ENCODE measurements around the gene DCTN4. TPM values are rescaled to one million over a fixed set of nuclear protein-coding genes. Genes with fewer than 3 reads are reported as not detected.

The DCTN4 gene
- total RNA-seq, 4 donors from 2014 or later, result 49.8 to 78.6 (median 55.2) TPM

DNA sequence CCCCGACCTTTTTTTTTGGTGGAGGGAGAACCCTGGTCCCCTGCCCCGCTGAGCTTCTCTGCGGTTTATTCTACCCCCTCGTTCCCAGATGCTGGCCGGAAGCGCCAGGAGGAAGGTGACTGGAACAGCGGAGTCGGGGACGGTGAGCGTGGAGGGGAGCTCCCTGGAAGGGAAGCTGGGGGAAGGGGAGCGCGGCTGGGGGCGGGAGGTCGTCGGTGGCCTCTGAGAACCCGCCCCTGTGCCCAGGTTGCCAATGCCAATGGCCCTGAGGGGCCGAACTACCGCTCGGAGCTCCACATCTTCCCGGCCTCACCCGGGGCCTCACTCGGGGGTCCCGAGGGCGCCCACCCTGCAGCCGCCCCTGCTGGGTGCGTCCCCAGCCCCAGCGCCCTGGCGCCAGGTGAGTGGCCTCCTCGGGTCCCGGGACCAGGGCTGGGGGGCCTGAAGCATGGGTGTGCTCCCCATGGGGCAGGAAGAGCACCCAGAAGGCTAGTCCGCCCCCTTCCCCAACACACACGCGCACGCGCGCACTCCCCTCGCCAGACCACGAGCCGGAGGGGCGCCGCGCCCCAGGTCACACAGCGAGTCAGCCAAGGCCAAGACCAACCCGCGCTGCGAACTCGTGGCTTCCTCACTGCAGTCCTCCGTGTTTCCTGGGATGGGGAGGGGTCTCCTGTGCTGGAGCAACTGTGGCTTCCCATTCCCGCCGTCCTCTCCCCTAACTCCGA is 87.1 kb downstream of the DCTN4 start:
- Histone ChIP-seq H3K36me3 (no peaks in the 10 kb centered on the region), H3K9me3 (no peaks in the 10 kb centered on the region), H3K27me3 (peaks cover 12% of the 10 kb centered on the region), H3K27ac (peak overlapping the region in 3 of 4 donors; percentile 14 to 65 (median 14)), H3K4me3 (peak overlapping the region; percentile 20 to 60), H3K4me1 (peaks cover 0 to 40% (median 11%) of the 10 kb centered on the region in 3 donors)
- 20% methylated on average over 2 of the region's 51 CpGs; no CpG with 5 or more reads in 1 of the 2 donors for WGBS, 2 donors (ENCODE audit: low coverage in 1 of 2)
- ATAC-seq, result peak; percentile 3
- TF ChIP-seq CTCF (IDR thresholded peaks at IDR 0.05), result no peak
- no peak for TF ChIP-seq POLR2AphosphoS5 (IDR thresholded peaks at IDR 0.05)
- no peak for TF ChIP-seq EP300 (IDR thresholded peaks at IDR 0.05)
- TF ChIP-seq POLR2A (IDR thresholded peaks at IDR 0.05), result no peak

DNA sequence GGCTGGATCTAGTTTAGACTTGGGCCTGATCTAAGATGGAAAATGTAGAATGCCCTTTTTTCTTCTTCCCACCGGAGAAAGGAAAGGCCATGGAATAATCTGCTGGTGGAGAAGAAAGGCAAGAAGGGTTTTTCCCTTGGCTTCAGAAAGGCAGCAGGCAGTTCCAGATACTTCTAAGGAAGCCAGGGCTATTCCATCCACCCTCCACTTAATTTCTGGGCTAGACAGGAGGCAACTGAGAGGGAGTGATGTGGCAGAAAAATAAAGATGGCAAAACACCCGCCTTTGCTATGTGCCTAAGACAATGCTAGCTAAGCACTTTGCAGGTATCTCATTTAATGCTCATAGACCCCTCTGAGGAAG is 87.9 kb downstream of the DCTN4 start:
- no peaks in the 10 kb centered on the region for H3K9me3 ChIP-seq
- ATAC-seq, result no peak
- peaks cover 12% of the 10 kb centered on the region for H3K27me3 ChIP-seq
- H3K36me3 ChIP-seq, result no peaks in the 10 kb centered on the region
- TF ChIP-seq POLR2AphosphoS5 (IDR thresholded peaks at IDR 0.05) (no peak), POLR2A (IDR thresholded peaks at IDR 0.05) (no peak), CTCF (IDR thresholded peaks at IDR 0.05) (no peak), EP300 (IDR thresholded peaks at IDR 0.05) (no peak)
- no peak overlapping the region for H3K4me3 ChIP-seq
- peaks cover 0 to 40% (median 11%) of the 10 kb centered on the region in 3 donors for H3K4me1 ChIP-seq
- WGBS, 2 donors (ENCODE audit: low coverage in 1 of 2), result 31 to 62% methylated on average over 2 of the region's 2 CpGs
- no peak overlapping the region for H3K27ac ChIP-seq

DNA sequence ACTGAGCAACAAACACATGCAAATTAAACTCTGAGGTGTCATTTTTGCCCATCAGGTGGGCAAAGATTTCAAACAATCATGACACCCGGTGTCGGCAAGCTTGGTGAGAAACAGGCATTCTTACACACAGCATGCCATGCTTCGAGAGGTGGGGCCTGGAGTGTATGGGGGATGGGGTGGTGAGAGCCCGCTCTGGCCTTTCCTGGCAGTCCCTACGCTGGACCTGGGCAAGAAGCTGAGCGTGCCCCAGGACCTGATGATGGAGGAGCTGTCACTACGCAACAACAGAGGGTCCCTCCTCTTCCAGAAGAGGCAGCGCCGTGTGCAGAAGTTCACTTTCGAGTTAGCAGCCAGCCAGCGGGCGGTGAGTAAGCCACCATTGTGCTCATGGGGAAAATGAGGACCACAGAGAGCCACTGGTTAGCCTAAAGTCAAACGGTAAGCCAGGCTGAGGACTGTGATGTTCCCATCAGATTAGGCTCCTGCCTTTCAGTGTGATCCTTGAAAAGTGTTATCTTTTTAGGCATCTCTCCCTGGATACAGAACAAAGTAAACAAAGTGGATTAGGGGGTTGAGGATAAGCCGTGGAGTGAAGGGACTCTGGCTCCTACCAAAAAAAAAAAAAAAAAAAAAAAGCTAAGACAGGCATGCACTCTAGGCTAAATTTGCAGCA is 88.4 kb downstream of the DCTN4 start:
- Histone ChIP-seq H3K27ac (no peak overlapping the region), H3K4me3 (no peak overlapping the region), H3K36me3 (no peaks in the 10 kb centered on the region), H3K4me1 (peaks cover 0 to 40% (median 11%) of the 10 kb centered on the region in 3 donors), H3K9me3 (no peaks in the 10 kb centered on the region), H3K27me3 (peaks cover 12% of the 10 kb centered on the region)
- no peak for ATAC-seq
- TF ChIP-seq POLR2A (IDR thresholded peaks at IDR 0.05) (no peak), POLR2AphosphoS5 (IDR thresholded peaks at IDR 0.05) (no peak)
- 80 to 86% methylated on average over 2 to 8 of the region's 14 CpGs for WGBS, 2 donors (ENCODE audit: low coverage in 1 of 2)

GRCh38 chr5:150665044-150665443 is 93.8 kb downstream of the DCTN4 start:
- Histone ChIP-seq H3K36me3 (no peaks in the 10 kb centered on the region), H3K4me1 (peaks cover 0 to 17% (median 8%) of the 10 kb centered on the region in 3 donors), H3K27ac (no peak overlapping the region), H3K9me3 (no peaks in the 10 kb centered on the region), H3K27me3 (no peaks in the 10 kb centered on the region), H3K4me3 (no peak overlapping the region)
- TF ChIP-seq CTCF (IDR thresholded peaks at IDR 0.05) (no peak), POLR2A (IDR thresholded peaks at IDR 0.05) (no peak), EP300 (IDR thresholded peaks at IDR 0.05) (no peak), POLR2AphosphoS5 (IDR thresholded peaks at IDR 0.05) (no peak)
- no peak for ATAC-seq
- 58 to 61% methylated on average over 5 to 8 of the region's 12 CpGs for WGBS, 2 donors (ENCODE audit: low coverage in 1 of 2)

DNA sequence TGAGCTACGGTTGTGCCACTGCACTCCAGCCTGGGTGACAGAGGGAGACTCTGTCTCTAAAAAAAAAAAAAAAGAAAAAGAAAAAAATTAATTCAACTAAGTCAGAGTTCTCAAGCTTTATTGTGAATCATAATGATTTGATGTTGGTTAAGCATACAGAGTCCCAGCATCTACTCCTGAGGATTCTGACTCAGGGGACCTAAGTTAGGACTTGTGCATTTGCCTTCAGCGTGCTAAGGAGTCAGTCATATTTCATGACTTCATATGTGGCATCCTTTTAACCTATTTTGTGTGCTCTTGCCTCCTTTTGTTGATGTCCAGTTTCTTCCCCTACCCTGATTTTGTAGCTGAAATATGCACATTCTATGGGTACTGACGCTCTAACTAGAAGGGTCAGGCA is 94.9 kb downstream of the DCTN4 start:
- H3K4me1 ChIP-seq, result peaks cover 0 to 24% (median 8%) of the 10 kb centered on the region in 3 donors
- WGBS, 2 donors (ENCODE audit: low coverage in 1 of 2), result 81 to 100% methylated on average over 2 to 3 of the region's 3 CpGs
- no peaks in the 10 kb centered on the region for H3K27me3 ChIP-seq
- H3K9me3 ChIP-seq, result no peaks in the 10 kb centered on the region
- no peak for ATAC-seq
- no peak for TF ChIP-seq POLR2A (IDR thresholded peaks at IDR 0.05)
- TF ChIP-seq EP300 (IDR thresholded peaks at IDR 0.05), result no peak
- TF ChIP-seq POLR2AphosphoS5 (IDR thresholded peaks at IDR 0.05), result no peak
- H3K4me3 ChIP-seq, result no peak overlapping the region
- no peak overlapping the region for H3K27ac ChIP-seq
- no peaks in the 10 kb centered on the region for H3K36me3 ChIP-seq

Measured in gastroesophageal sphincter (tissue), 4 donors.